Activated gamma-delta T cell (primary cell): ENCODE data around the gene PBXIP1.
"Not testable (repeated sequence)": the region's sequence is repeated elsewhere in the genome, so short reads cannot be mapped to it uniquely, and the experiment has no call there.

ENCODE experiments used
- DNase-seq: peaks from one replicate; lab custom pipeline; 2025; lab: John Stamatoyannopoulos, UW
- total RNA-seq, 2 donors: gene quantifications; one replicate each; lab custom pipeline; 2026; lab: John Stamatoyannopoulos, UW

The PBXIP1 gene
- 534 to 690 reads per million in 2 donors for total RNA-seq

GRCh38 chr1:154955718-154956543 lies at the start of gene PBXIP1:
TSS of gene PBXIP1 (minus strand) at chr1:154956099. CDS start at chr1:154953721, 2,378 bp downstream.
- no peak for DNase-seq

- DNase-seq: no peak
Measured at GRCh38 chr1:155005076-155006011, 49.4 kb upstream of the PBXIP1 start.

- no peak for DNase-seq
Measured at GRCh38 chr1:155004352-155005075, 48.6 kb upstream of the PBXIP1 start.

- no peak for DNase-seq
Measured at GRCh38 chr1:155003766-155004351, 48.0 kb upstream of the PBXIP1 start.

GRCh38 chr1:155003227-155003765 lies 47.4 kb upstream of the PBXIP1 start:
- no peak for DNase-seq

- no peak for DNase-seq
Measured at GRCh38 chr1:155002464-155003226, 46.7 kb upstream of the PBXIP1 start, which contains the start of gene ZBTB7B. TSS of gene ZBTB7B (plus strand) at chr1:155002802. CDS start at chr1:155014661, 11,859 bp downstream.

GRCh38 chr1:155001675-155002463 lies 46.0 kb upstream of the PBXIP1 start:
- DNase-seq: peak; percentile 91

- no peak for DNase-seq
Measured at GRCh38 chr1:155001425-155001674, 45.5 kb upstream of the PBXIP1 start.

- peak; percentile 85 for DNase-seq
Measured at GRCh38 chr1:155000726-155001424, 45.0 kb upstream of the PBXIP1 start.

GRCh38 chr1:155000411-155000725 lies 44.5 kb upstream of the PBXIP1 start:
- no peak for DNase-seq

- no peak for DNase-seq
Measured at GRCh38 chr1:154999571-155000410, 43.9 kb upstream of the PBXIP1 start.

GRCh38 chr1:154998818-154999570 lies 43.1 kb upstream of the PBXIP1 start:
- peak; percentile 34 for DNase-seq

- no peak for DNase-seq
Measured at GRCh38 chr1:154998201-154998780, 42.4 kb upstream of the PBXIP1 start.

- no peak for DNase-seq
Measured at GRCh38 chr1:154996966-154997701, 41.2 kb upstream of the PBXIP1 start.

- not testable (repeated sequence) for DNase-seq
Measured at GRCh38 chr1:154995301-154995983, 39.5 kb upstream of the PBXIP1 start.

- DNase-seq: no peak
Measured at GRCh38 chr1:154994591-154994990, 38.7 kb upstream of the PBXIP1 start.
